ENCODE measurements around the gene PPP1R13L.
A peak's percentile ranks its signal among the peaks of the same experiment; 100 is the strongest.

PPP1R13L gene, protein sequence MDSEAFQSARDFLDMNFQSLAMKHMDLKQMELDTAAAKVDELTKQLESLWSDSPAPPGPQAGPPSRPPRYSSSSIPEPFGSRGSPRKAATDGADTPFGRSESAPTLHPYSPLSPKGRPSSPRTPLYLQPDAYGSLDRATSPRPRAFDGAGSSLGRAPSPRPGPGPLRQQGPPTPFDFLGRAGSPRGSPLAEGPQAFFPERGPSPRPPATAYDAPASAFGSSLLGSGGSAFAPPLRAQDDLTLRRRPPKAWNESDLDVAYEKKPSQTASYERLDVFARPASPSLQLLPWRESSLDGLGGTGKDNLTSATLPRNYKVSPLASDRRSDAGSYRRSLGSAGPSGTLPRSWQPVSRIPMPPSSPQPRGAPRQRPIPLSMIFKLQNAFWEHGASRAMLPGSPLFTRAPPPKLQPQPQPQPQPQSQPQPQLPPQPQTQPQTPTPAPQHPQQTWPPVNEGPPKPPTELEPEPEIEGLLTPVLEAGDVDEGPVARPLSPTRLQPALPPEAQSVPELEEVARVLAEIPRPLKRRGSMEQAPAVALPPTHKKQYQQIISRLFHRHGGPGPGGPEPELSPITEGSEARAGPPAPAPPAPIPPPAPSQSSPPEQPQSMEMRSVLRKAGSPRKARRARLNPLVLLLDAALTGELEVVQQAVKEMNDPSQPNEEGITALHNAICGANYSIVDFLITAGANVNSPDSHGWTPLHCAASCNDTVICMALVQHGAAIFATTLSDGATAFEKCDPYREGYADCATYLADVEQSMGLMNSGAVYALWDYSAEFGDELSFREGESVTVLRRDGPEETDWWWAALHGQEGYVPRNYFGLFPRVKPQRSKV

DNA sequence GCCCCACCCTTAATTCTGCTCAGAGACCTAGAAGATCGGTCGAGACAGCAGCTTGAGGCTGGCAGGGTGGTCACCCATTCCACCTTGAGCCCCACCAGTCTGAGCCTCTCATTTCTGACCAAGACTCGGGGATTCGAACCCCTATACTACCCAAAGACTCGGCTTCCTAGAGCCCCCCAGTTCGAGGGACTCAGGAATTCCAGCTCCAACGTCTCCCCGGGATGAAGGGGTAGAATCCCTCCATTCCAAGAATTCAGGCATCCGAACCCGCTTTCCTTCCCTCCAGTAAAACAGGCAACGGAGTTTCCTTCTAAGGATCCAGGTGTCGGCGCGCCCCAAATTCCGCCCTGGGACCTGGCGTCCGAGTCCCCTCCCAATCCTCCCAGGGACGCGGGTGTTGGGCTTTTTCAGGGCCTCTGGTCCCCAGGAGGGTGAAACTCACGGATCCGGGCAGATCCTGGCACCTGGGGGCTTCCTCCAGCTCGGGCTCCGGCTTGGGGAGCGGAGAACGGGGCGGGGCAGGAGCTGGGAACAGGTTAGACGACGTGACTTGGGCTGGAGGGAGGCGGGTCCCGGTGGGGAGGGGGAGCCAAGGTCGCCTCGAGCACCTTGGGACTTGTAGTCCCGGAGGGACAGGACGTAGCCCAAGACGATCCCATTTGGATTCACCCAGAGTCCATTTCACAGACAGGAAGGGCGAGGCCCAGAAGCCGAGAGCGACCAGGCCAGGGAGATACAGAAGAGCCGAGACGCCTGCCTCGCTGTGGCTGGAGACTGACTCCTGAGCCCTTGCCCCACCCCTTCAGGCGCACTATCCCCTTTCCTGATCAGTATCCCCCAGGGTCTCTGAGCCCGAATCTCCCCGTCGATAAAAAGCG is at the start of gene PPP1R13L:
PPP1R13L (minus strand) TSS at position 513 of the 878 bp plus-strand sequence. CDS start 6,751 bp downstream, outside the sequence.
- DNase-seq (ENCODE audit: low spot score): peak; percentile 82

GRCh38 chr19:45451850-45452387 is 47.0 kb upstream of the PPP1R13L start:
- in situ Hi-C loops (cut with MboI; ENCODE audit: low pct_unique_long_range_greater_than_20kb, low sequenced_read_pairs, unreplicated experiment): no loop called here
- TF ChIP-seq CTCF (IDR thresholded peaks at IDR 0.05; ENCODE audit: extremely low read depth, insufficient read depth, missing control alignments): no peak
- no peak for DNase-seq (ENCODE audit: low spot score)

More for the DNA sequence above, at the start of gene PPP1R13L:
- TF ChIP-seq CTCF (IDR thresholded peaks at IDR 0.05; ENCODE audit: extremely low read depth, insufficient read depth, missing control alignments): no peak
- in situ Hi-C loops (cut with MboI; ENCODE audit: low pct_unique_long_range_greater_than_20kb, low sequenced_read_pairs, unreplicated experiment): no loop called here

DNA sequence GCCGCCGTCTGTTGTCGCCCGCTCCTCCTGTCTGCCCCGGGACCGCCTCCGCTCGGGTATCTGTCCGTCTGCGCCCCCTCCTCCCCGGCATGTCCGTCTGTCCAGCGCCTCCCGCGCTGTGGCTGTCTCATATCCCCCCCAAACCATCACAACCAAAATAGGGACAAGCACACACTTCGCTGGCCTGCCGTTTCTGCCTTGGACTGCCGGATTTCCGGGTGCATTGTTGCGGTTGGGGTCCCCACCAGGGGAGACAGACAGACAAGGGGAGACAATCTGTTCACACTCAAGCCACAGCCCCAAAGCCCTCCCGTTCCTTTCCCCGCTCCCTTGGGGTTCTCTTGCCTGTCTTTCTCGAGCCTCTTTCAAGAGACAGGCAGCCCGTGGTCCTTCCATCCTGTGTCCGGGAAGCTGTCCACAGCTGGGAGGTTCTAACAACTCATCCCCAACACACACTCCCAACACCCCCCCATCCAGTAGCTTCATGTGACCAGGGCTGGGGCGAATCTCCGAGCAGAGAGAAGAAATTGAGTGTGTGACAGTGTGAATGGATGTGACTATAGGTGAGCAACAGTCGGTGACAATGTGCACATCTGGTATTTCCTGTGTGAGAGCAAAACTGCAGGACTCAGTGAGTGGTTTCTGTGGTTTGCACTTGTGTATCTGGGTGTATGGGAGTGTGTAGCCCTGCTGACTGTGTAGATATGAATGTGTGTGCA is 46.4 kb upstream of the PPP1R13L start:
- DNase-seq (ENCODE audit: low spot score): peak; percentile 30
- no peak for TF ChIP-seq CTCF (IDR thresholded peaks at IDR 0.05; ENCODE audit: extremely low read depth, insufficient read depth, missing control alignments)
- in situ Hi-C loops (cut with MboI; ENCODE audit: low pct_unique_long_range_greater_than_20kb, low sequenced_read_pairs, unreplicated experiment): no loop called here

DNA sequence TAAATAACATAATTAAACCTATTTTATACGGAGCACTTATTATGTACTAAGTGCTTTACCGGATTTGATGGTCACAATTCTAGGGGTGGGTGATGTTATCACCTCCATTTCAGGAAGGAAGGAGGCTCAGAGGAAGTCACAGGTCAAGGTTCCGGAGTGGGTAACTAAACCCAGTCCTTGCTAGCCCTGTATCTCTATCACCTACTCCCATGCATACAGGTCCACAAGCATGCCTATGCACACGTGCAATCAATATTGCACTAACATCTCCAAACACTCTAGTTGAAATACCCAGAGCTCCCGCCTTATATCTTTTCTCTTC is 45.1 kb upstream of the PPP1R13L start:
- in situ Hi-C loops (cut with MboI; ENCODE audit: low pct_unique_long_range_greater_than_20kb, low sequenced_read_pairs, unreplicated experiment): no loop called here
- TF ChIP-seq CTCF (IDR thresholded peaks at IDR 0.05; ENCODE audit: extremely low read depth, insufficient read depth, missing control alignments): no peak
- no peak for DNase-seq (ENCODE audit: low spot score)

DNA sequence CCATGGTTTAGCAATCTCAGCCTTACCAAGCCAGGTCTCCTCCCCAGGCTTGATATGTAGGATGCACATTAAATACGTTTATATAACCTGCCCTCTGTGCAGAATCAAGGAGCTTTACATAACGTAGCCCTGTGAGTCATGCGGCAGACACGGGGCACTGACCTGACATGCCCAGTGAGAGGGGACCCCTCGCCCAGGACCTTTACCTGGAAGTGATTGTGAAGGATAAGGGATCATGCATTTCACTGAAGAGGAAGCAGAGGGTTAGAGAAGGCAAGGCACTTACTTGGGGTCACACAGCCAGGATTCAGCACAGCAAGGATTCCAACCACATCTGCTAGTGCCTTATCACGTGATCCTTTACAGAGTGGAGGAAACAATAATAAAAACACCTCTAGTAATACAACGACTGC is 44.0 kb upstream of the PPP1R13L start:
- no peak for DNase-seq (ENCODE audit: low spot score)
- no peak for TF ChIP-seq CTCF (IDR thresholded peaks at IDR 0.05; ENCODE audit: extremely low read depth, insufficient read depth, missing control alignments)
- in situ Hi-C loops (cut with MboI; ENCODE audit: low pct_unique_long_range_greater_than_20kb, low sequenced_read_pairs, unreplicated experiment): no loop called here
